Stimulated activated CD4-positive, alpha-beta T cell treated with anti-CD3 and anti-CD28 coated beads, Interleukin-15, amount 100 ng/mL, for 24 hours (primary cell): ENCODE data around the gene CDH8.
"Not testable (repeated sequence)": the region's sequence is repeated elsewhere in the genome, so short reads cannot be mapped to it uniquely, and the experiment has no call there.

Experiments used
- DNase-seq: peaks from one replicate; pipeline ENCODE4 v3.0.0-alpha.2; 2020

CDH8 gene

GRCh38 chr16:61929776-61930175 is 106.5 kb downstream of the CDH8 start:
- no peak for DNase-seq

GRCh38 chr16:61926766-61927165 is 109.5 kb downstream of the CDH8 start:
- no peak for DNase-seq

- no peak for DNase-seq
These were observed 112.6 kb downstream of the CDH8 start for GRCh38 chr16:61923629-61924028.

GRCh38 chr16:61921373-61921772 is 114.9 kb downstream of the CDH8 start:
- no peak for DNase-seq

GRCh38 chr16:61917865-61918826 is 118.1 kb downstream of the CDH8 start:
- DNase-seq = not testable (repeated sequence)

- DNase-seq = no peak
These were observed 120.7 kb downstream of the CDH8 start for GRCh38 chr16:61915569-61915968.

GRCh38 chr16:61909074-61909473 is 127.2 kb downstream of the CDH8 start:
- no peak for DNase-seq

- DNase-seq = no peak
These were observed 127.8 kb downstream of the CDH8 start for GRCh38 chr16:61908426-61908825.

- DNase-seq = no peak
These were observed 134.5 kb downstream of the CDH8 start for GRCh38 chr16:61901689-61902088.

- DNase-seq = no peak
These were observed 135.8 kb downstream of the CDH8 start for GRCh38 chr16:61900482-61900881.

- no peak for DNase-seq
These were observed 138.6 kb downstream of the CDH8 start for GRCh38 chr16:61897657-61898056.

GRCh38 chr16:61892531-61892930 is 143.7 kb downstream of the CDH8 start:
- DNase-seq = no peak

- no peak for DNase-seq
These were observed 144.8 kb downstream of the CDH8 start for GRCh38 chr16:61891460-61891859.

- DNase-seq = no peak
These were observed 145.9 kb downstream of the CDH8 start for GRCh38 chr16:61890386-61890785.

GRCh38 chr16:61887903-61888302 is 148.3 kb downstream of the CDH8 start:
- DNase-seq = no peak

- DNase-seq = no peak
These were observed 150.9 kb downstream of the CDH8 start for GRCh38 chr16:61885343-61885742.

- DNase-seq = no peak
These were observed 156.9 kb downstream of the CDH8 start for GRCh38 chr16:61879306-61879705.

GRCh38 chr16:61877436-61877835 is 158.8 kb downstream of the CDH8 start:
- DNase-seq = no peak

- DNase-seq = no peak
These were observed 163.5 kb downstream of the CDH8 start for GRCh38 chr16:61872778-61873119.

- no peak for DNase-seq
These were observed 164.1 kb downstream of the CDH8 start for GRCh38 chr16:61871837-61872777.

GRCh38 chr16:61862221-61863155 is 173.8 kb downstream of the CDH8 start:
- no peak for DNase-seq

GRCh38 chr16:61858988-61859387 is 177.2 kb downstream of the CDH8 start:
- DNase-seq = no peak

- DNase-seq = no peak
These were observed 193.6 kb downstream of the CDH8 start for GRCh38 chr16:61842666-61843065.
